ENCODE results near the gene FHIT. TPM values are rescaled to one million over a fixed set of nuclear protein-coding genes. Genes with fewer than 3 reads are reported as not detected.

FHIT gene
- total and polyA plus RNA-seq, 9 donors, result 5.1 to 11.8 (median 9.5) TPM

- Histone ChIP-seq H3K27ac (no peak overlapping the region), H3K36me3 (no peaks in the 10 kb centered on the region), H3K27me3 (no peaks in the 10 kb centered on the region), H3K4me1 (ENCODE audit: insufficient read depth) (no peaks in the 10 kb centered on the region), H3K4me3 (no peak overlapping the region), H3K9me3 (no peaks in the 10 kb centered on the region)
- WGBS, 3 donors, result 42 to 72% (median 54%) methylated on average over 2 of the region's 2 CpGs
- DNase-seq, result no peak
- TF ChIP-seq, protein P1, sequence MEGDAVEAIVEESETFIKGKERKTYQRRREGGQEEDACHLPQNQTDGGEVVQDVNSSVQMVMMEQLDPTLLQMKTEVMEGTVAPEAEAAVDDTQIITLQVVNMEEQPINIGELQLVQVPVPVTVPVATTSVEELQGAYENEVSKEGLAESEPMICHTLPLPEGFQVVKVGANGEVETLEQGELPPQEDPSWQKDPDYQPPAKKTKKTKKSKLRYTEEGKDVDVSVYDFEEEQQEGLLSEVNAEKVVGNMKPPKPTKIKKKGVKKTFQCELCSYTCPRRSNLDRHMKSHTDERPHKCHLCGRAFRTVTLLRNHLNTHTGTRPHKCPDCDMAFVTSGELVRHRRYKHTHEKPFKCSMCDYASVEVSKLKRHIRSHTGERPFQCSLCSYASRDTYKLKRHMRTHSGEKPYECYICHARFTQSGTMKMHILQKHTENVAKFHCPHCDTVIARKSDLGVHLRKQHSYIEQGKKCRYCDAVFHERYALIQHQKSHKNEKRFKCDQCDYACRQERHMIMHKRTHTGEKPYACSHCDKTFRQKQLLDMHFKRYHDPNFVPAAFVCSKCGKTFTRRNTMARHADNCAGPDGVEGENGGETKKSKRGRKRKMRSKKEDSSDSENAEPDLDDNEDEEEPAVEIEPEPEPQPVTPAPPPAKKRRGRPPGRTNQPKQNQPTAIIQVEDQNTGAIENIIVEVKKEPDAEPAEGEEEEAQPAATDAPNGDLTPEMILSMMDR (IDR thresholded peaks at IDR 0.05), result no peak
- TF ChIP-seq EP300 (IDR thresholded peaks at IDR 0.05), result no peak
- TF ChIP-seq POLR2A (IDR thresholded peaks at IDR 0.05), result no peak
- intact Hi-C loops (cut with DNase I), result no loop called here
Measured at GRCh38 chr3:60475096-60475495, 776.2 kb downstream of the FHIT start.

GRCh38 chr3:60469481-60469880 lies 781.8 kb downstream of the FHIT start:
- Histone ChIP-seq H3K36me3 (no peaks in the 10 kb centered on the region), H3K27me3 (no peaks in the 10 kb centered on the region), H3K9me3 (no peaks in the 10 kb centered on the region), H3K4me3 (no peak overlapping the region), H3K27ac (no peak overlapping the region), H3K4me1 (ENCODE audit: insufficient read depth) (no peaks in the 10 kb centered on the region)
- TF ChIP-seq POLR2A (IDR thresholded peaks at IDR 0.05) (no peak), EP300 (IDR thresholded peaks at IDR 0.05) (no peak)
- TF ChIP-seq, protein P1 (IDR thresholded peaks at IDR 0.05), result no peak
- intact Hi-C loops (cut with DNase I), result no loop called here
- DNase-seq, result no peak
- WGBS, 3 donors, result 92 to 98% (median 96%) methylated on average over 1 of the region's 1 CpG

DNA sequence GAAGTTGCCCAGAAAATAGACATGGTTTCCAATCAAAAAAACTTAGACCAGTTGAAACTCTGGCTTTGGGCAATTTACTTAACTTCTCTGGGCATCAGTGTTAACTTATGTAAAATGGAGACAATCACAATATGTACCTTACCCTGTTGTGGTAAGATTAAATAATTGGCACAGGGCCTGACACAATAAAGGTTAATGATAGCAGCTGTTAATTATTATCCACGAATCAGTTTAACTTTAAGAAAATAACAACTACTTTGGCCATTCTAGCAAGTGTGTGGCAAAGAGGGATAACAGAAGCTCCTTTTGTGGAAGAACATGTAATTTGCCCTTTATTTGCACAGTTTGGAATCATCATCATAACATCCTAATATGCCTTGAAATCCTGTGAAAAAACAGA lies 787.6 kb downstream of the FHIT start:
- H3K4me1 ChIP-seq (ENCODE audit: insufficient read depth), result no peaks in the 10 kb centered on the region
- DNase-seq, result no peak
- intact Hi-C loops (cut with DNase I), result no loop called here
- TF ChIP-seq EP300 (IDR thresholded peaks at IDR 0.05) (no peak), POLR2A (IDR thresholded peaks at IDR 0.05) (no peak)
- TF ChIP-seq, protein P1 (IDR thresholded peaks at IDR 0.05), result no peak
- H3K4me3 ChIP-seq, result no peak overlapping the region
- no peaks in the 10 kb centered on the region for H3K9me3 ChIP-seq
- no peak overlapping the region for H3K27ac ChIP-seq
- H3K27me3 ChIP-seq, result no peaks in the 10 kb centered on the region
- no peaks in the 10 kb centered on the region for H3K36me3 ChIP-seq
- 28 to 52% (median 38%) methylated on average over 1 of the region's 1 CpG for WGBS, 3 donors

GRCh38 chr3:60461267-60461666 lies 790.0 kb downstream of the FHIT start:
- WGBS, 3 donors, result 64 to 74% (median 70%) methylated on average over 4 of the region's 4 CpGs
- TF ChIP-seq, protein P1 (IDR thresholded peaks at IDR 0.05), result no peak
- TF ChIP-seq POLR2A (IDR thresholded peaks at IDR 0.05) (no peak), EP300 (IDR thresholded peaks at IDR 0.05) (no peak)
- no peak for DNase-seq
- H3K4me3 ChIP-seq, result no peak overlapping the region
- no peaks in the 10 kb centered on the region for H3K9me3 ChIP-seq
- no peaks in the 10 kb centered on the region for H3K4me1 ChIP-seq (ENCODE audit: insufficient read depth)
- intact Hi-C loops (cut with DNase I), result no loop called here
- H3K36me3 ChIP-seq, result no peaks in the 10 kb centered on the region
- no peaks in the 10 kb centered on the region for H3K27me3 ChIP-seq
- no peak overlapping the region for H3K27ac ChIP-seq

Data from ovary (tissue), 9 donors.